Hepatic stellate cell (primary cell): ENCODE measurements around the gene OR4D10.
"Not testable (repeated sequence)": the region's sequence is repeated elsewhere in the genome, so short reads cannot be mapped to it uniquely, and the experiment has no call there.

ENCODE experiments used
- DNase-seq: peaks from one replicate; pipeline ENCODE4 v3.0.0; 2011; ENCODE audit warnings: low spot score

OR4D10 gene

DNA sequence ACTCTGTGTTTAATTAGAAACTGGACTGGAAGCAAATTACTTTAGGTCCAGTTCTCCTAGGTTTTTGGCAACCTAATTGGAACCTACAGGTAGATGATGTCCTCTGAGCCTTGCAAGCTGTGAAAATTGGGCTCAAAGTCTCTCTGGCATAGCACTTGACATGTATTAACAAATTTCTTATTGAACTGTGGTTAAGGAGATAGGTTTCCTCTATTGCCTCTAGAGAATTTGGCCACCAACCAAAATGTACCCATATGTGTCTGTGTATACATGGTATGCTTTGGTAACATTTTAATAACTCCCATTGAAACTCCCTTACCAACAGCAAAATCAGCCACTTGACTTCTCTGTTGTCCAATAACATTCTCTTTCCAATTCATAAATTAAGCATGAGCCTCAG lies at the start of gene OR4D10:
OR4D10 (plus strand) TSS at position 301 of the 400 bp plus-strand sequence. CDS start 4,115 bp downstream, outside the sequence.
- no peak for DNase-seq

DNA sequence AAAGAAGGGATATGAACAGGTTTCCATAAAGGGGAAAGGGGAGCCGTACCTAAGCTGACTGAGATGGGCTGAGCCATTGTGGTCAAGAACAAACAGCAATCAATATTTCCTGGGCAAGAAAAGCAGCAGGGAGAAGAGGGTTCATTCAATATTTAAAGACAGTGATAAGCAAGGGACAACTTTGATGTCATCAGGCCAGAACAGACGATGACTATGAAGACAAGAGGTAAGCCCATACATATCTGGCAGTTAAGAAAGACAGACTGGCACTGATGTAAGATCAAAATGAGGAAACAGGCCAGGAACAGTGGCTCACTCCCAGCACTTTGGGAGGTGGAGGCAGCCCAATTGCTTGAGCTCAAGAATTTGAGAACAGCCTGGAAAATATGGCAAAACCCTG lies 49.3 kb upstream of the OR4D10 start:
- DNase-seq: no peak

DNA sequence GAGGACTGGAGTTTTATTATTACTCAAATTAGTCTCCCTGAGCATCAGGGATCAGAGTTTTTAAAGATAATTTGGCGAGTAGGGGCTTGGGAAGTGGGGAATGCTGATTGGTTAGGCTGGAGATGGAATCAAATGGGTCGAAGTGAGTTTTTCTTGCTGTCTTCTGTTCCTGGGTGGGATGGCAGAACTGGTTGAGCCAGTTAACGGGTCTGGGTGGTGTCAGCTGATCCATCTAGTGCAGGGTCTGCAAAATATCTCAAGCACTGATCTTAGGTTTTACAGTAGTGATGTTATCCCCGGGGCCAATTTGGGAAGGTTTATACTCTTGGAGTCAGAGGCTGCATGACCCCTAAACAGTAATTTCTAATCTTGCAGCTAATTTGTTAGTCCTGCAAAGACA lies 48.0 kb upstream of the OR4D10 start:
- no peak for DNase-seq

DNA sequence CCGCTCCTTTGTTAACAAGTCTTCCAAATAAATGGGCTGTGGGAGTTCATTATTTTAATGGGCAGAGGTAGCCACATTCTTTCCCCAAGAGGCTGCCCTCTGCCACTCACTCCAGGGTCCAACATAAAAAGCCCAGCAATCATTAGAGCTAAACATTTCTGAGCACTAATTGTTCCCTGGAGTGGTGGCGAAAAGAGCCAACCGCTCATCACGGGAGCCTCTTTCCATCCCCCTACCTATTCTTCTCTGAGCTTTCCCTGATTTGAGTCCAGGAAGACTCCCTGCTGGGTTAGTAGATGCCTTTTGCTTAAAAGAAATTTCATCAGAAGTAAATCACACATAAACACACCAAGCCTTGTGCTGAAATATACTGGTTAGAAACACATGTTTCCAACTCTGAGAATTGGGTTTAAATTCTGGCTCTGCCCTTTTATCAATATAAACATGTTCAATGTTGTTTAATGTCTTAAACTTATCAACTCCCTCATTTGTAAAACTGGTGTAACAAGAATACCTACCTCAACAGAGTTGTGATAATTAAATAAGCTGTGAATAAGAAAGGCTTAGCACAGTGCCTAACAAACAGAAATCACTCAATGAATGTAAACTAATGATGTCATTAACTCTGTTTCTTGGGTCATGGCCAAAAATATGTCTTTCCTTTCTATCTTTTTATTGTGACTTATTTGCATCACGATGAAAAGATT lies 46.6 kb upstream of the OR4D10 start, which contains the start of gene OR5A2:
OR5A2 (minus strand) TSS at position 53 of the 707 bp plus-strand sequence. CDS start 3,460 bp downstream, outside the sequence.
- DNase-seq: no peak

DNA sequence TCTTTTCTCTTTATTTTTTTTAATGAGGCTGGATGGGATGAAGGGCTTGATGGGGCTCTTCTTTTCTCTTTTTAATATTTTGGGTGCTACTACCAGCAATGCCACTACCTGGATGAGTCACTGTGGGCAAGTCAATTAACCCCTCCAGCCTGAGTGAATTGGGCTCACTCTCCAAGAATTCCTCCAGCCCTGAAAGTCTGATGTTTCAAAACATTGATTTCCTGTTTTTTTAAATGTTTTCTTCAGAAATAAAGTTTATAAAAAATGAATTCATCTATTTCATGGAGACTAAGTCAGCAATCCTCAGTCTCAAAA lies 46.1 kb upstream of the OR4D10 start:
- DNase-seq: no peak

DNA sequence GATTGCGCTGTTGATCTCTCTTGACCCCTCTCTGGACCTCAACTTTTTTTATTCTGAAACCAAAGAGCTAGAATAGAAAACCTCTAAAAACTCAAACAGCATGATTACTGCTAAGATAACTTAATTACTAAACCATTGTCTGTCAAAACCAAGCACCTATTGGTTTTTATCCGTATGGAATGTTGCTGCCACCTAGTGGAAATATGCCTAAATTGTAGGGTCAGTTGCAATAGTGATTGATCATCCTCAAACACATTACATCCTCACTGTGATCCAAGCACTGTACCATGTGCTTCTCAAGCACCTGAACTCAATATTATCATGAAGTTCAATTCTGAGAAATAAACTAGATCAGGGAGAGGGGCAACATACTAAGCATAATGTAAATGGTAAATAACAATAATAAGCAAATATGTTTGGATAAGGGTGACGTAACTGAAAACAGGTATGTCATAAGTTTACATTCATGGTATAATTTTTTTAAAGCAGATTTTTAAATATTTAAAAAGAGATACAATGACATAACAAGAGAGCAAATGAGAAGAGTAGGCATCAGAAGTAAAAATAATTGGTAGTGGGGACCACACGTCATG lies 43.1 kb upstream of the OR4D10 start:
- peak; percentile 2 for DNase-seq

DNA sequence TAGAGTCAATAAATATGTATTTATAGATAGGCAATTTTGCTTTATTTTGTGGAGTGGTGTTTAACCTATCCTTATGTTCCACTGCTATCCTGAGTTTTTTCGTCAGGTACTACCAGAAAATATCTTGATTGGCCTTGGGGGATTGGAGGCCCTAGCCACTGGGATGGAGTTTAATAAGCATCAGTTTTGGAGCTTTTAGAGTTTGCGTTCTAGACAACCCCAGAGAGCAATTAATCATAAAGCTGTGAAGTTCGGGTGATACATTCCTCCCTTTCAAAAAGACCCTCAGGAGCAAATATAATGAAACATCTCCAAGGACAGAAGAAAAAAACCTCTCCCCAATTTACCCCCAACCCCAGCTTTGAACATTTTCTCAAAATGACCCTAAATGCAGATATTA lies 36.9 kb upstream of the OR4D10 start, which contains the start of gene OR5A1:
OR5A1 (plus strand) TSS at position 301 of the 400 bp plus-strand sequence. CDS start 6,700 bp downstream, outside the sequence.
- no peak for DNase-seq

DNA sequence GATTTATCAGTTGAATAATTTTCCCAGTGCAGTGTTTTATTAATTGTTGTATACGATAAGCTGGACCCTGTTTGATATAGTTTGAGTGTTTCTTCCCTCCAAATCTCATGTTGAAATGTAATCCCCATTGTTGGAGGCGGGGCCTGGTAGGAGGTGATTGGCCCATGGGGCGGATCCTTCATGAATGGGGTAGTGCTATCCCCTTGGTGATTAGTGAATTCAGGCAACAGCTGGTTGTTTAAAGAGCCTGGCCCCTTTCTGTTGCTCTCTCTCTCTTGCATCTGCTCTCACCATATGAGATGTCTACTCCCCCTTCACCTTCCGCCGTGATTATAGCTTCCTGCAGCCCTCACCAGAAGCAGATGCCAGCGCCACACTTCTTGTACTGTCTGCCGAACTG lies 35.3 kb upstream of the OR4D10 start:
- no peak for DNase-seq

DNA sequence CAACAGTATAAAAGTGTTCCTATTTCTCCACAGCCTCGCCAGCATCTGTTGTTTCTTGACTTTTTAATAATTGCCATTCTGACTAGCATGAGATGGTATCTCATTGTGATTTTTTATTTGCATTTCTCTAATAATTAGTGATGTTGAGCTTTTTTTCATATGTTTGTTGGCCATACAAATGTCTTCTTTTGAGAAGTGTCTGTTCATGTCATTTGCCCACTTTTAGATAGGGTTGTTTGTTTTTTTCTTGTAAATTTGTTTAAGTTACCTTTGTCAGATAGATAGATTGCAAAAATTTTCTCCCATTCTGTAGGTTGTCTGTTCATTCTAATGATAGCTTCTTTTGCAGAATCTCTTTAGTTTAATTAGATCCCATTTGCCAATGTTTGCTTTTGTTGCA lies 27.5 kb upstream of the OR4D10 start:
- not testable (repeated sequence) for DNase-seq

DNA sequence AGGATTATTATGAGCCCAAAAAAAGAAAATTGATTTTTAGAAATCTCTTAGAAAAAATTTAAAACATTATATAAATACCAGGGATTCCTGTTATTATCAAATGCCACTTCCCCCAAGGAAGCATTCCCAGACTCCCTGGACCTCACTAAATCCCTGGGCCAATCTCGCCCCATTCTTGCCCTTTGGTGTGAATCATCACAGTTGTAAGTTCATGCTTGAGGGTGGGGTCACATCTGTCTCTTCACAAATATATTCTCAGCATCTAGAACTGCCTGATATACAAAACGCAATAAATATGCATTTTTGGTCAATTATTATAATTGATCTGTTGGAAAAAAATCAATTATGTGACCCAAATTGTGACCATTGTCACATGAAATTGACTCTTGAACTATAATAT lies 24.6 kb upstream of the OR4D10 start:
- DNase-seq: no peak

DNA sequence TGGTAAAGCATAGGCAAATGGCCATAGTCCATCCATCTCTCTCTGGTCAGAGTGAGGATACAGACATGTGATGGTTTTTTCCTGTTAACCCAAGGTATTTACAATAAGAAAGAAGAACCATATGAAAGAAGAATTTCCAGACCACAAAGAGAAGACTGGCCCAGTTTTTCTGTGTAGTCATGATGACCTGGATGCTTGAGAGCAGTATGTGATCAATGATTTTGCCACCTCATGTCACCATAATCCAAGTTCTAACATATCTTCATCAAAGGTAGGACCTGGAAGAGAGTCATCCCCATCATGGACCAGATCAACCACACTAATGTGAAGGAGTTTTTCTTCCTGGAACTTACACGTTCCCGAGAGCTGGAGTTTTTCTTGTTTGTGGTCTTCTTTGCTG lies 16.5 kb upstream of the OR4D10 start, which contains the start of gene OR4D6:
OR4D6 (plus strand) TSS at position 301 of the 400 bp plus-strand sequence; CDS start at position 301, 0 bp downstream.
- no peak for DNase-seq

DNA sequence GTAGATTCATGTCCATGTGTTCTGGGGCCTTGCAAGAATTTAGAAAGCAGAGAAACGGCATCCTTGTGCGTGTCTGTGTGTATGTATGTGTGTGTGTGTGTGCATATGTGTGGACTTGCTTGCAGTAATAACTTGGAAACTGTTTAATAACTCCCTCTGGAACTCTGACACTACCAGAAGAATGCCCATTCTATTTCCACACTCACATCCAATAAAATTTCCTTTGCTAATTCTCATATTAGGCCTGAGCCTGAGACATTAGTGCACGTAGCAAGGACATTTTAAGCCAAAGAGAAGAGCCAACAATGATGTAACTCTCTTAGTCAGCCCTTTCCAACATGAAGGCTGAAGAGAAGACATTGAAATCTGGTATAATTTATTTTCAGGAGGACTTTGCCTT lies 13.2 kb upstream of the OR4D10 start:
- DNase-seq: no peak

DNA sequence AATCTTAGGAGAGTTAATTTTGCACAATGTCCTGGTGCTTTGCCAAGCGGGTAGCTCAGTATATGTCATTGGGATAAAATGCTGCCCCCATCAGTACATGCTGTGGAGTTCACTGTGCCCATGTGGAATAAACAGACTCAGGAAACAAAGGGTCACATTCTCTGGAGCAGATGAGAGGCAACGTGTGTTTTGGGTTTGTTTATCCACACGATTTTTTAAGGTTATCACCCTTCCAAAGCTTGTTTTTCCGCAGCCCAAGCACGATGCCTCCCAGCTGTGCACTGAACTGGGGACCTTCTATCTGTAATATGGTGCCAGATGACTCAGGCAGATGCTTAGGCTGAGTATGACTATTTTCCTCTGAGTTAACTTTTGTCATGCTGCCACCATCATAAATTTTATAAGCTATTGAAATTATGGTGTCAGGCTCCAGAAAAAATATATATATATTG lies 9.9 kb upstream of the OR4D10 start:
- no peak for DNase-seq

DNA sequence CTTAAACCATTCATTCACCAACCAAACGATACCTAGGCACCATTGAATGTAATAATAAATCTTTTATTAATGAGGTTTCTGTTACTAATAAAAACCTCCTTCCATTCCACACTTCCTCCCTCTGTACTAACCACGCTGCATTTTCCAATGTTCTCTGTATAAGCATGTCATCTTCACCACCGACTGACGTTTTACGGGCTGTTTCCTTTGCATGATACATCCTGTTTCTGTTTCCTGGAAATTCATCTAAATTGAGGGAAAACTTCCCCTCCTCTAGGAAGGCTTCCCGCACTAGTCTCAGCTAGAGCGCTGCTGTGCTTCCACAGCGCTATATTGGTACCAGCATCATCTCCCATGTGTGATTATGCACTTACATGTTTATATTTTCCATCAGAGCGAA lies 2.1 kb downstream of the OR4D10 start:
- DNase-seq: no peak

DNA sequence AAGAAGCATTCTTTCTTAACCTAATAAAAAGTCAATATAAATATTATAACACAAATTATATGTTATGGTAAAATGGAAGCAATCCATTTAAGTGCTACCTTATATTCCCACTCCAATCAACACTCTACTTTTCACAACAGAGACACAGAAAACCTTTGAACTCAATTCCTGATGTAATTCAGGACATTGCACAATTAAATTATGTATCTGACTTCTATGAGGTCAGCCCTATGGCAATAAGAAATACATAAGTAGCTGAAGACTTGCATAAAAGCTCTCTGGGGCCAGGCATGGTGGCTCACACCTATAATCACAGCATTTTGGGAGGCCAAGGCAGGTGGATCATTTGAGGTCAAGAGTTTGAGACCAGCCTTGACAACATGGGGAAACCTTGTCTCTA lies 6.8 kb downstream of the OR4D10 start:
- no peak for DNase-seq

DNA sequence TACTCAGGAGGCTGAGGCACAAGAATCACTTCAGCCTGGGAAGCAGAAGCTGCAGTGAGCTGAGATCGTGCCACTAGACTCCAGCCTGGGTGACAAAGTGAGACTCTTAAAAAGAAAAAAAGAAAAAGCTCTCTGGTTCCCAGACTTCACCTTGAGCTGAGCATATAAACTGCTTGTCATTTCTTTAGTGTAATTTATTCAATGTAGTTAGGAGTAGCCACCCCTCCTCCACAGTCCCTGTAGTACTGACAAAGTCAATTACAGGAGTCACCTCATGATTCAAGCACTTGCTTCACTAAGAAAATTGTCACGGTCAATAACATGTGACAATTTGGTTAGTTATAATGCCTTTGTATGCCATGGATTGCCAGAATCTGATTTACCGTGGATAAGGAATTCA lies 7.2 kb downstream of the OR4D10 start:
- no peak for DNase-seq

DNA sequence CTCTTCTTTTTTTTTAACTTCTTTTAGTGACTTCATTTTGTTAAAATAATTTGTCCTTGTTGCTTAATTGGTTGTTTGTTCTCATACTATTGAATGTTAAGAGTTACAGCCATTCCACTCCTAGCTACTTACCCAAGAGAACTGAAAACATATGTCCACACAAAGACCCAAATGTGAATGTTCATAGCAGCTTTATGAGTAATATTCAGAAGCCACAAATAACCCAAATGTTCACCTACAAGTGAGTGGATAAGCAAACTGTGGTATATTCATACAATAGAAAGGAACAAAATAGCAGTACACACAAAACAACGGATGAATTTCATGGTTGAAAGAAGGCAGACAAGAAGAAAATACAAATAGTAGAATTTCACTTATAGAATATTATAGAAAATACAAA lies 28.8 kb downstream of the OR4D10 start:
- no peak for DNase-seq

DNA sequence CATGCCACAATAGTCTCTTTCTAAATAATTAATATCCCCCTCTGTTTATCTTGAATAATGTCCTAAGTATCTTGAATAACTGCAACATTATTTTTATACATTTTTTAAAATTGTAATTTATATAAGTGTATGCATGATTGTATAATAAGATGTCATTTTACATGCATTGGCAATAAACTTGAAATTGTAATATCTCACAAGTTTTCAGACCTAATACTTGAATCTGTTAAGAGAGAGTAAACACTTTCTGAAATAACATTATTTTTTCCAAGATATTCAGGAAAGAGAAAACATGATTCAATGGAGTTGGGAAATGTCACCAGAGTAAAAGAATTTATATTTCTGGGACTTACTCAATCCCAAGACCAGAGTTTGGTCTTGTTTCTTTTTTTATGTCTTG lies 30.2 kb downstream of the OR4D10 start, which contains the start of gene OR4D11:
OR4D11 (plus strand) TSS at position 301 of the 400 bp plus-strand sequence; CDS start at position 301, 0 bp downstream.
- DNase-seq: no peak

DNA sequence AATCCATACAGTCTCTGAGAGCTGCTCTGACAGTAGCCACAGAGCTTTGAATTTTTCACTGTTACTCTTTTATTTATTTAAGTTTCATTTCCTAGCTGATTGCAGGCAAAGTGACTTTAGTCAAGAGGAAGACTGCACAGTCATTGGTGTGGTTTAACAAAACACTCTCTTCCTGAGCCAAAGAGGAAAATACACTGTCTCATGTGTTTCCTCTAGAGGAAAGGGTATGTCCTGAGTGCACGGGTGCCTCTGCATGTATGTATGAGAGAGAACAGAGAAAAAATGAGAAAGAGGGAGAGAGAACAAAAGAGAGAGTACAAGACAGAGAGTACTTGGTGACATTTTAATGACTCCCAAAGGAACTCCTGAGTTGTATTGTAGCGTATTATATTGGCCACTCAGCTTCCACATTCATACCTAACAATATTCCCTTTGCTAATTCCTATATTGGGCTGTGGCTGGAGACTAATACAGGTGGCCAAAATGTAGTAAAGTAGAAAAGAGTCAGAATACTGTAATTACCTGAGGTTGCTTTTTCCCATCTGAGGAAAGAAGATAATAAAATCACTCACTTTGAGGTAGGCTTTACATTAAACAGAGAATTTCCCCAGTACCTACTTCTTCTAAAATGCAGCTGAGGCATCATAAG lies 38.0 kb downstream of the OR4D10 start, which contains the start of gene OR4D9:
OR4D9 (plus strand) TSS at position 599 of the 649 bp plus-strand sequence. CDS start 3,374 bp downstream, outside the sequence.
- no peak for DNase-seq

DNA sequence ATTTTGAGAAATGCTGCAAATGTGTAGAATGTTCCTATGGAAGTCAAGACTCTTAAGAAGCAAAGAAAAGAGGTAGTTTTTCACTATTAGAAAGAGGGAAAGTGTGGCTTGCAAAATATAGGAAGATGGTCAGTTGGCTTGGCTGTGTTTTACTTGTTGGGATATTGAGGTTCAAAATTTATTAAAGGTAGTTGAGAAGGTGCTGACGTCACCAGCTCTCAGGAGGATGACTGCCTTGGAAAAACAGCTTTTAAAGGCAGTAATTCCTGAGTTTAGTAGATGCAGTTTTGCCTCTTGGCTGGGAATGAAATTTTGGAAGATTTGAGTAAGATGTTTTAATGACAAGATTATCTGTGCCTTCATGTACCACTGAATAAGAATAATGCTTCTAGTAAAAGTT lies 38.6 kb downstream of the OR4D10 start:
- DNase-seq: no peak

DNA sequence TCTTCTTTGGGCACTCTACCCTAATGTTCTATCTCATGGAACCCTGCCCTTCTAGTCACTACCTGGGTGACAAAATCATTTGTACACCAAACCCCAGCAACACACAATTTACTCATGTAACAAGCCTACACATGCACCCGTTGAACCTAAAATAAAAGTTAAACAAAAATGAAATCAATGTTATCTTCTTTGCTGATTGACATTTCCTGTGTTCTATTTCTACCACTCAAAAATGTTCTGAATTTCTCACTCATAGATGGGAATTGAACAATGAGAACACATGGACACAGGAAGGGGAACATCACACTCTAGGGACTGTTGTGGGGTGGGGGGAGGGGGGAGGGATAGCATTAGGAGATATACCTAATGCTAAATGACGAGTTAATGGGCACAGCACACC lies 47.0 kb downstream of the OR4D10 start:
- DNase-seq: not testable (repeated sequence)

DNA sequence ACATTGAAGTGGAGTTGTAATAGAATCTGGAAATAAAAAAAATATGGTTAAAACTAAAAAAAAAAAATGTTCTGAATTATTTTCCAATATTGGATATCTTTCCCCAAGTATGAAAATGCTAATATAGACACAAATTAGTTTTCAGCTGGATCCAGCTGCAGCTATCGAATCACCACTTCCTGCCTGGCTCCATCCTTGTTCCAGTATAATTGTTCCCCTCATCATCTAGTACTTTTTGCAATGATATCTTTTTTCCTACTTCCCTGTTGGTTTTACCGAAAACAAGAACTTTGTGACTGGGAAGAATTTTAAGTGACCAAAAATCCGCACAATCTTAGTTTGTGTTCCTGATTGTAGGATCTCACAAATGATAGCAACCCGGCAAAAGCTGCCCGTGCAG lies 47.6 kb downstream of the OR4D10 start:
- DNase-seq: no peak

DNA sequence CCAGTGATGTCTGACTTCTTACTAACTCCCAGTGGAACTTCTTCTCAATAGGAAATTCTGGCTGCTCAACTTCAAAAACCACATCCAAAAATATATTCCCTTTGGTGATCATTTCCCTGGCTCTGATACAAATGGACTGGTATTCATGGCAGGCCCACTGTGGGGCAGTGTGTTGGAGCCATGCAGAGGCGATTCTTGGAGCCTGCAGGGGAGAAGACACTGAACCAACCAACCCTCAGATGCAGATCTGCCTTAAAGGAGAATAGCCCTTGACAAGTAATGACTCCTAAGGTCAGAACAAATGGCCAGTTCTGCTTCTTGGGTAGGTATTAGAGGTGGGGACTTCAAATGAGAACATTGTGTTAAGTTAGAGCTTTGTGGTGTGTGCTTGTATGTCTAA lies 50.4 kb downstream of the OR4D10 start:
- DNase-seq: no peak
